DMS153 treated with DMSO at 0.1 percent for 48 hours (cell line): ENCODE measurements around the gene SLC6A9.

ENCODE experiments used
- DNase-seq: peaks from one replicate; lab custom pipeline; 2025; ENCODE audit not compliant: unreplicated experiment; lab: John Stamatoyannopoulos, UW

SLC6A9 gene

DNA sequence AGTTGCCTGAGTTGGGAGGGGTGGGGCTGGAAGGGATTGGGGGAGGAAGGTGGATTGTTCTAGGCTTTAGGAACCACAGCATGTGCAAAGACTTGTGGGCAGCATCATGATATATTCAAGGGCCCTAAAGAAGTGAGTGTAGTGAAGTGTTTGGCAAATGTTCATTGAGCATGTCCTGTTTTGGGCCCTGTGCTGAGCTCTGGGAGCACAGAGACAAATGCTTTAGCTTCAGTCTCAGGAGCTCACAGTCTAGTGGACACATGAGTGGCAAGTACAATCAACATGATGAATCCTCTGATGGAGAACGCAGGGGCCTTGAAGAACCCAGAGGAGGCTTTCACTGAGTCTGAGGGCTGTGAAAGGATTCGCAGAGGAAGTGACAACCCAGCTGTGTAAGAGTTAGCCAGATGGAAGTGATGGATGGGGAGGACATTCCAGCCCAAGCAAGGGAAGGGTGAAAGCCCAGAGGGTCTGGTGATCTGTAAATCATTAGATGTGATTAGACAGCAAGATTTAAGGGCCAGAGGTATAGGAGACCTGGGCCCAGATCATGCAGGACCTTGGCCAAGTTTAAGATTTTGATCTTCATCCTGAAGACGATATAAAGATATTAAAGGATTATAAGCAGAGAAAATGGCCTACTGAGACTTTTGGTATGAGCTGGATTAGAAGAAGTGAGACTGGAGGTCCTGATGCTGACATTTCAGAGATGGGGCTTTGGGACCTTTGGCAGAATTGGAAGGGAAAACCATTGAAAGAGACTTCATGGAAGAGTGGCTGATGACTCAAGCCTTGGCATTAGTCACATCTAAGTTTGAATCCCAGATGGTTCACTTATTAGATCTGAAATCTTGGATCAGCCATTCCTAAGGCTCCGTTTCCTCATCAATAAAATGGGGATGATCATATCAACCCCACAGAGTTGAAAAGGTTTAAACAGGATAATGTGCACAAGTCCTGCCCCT lies 80.0 kb downstream of the SLC6A9 start:
- no peak for DNase-seq

DNA sequence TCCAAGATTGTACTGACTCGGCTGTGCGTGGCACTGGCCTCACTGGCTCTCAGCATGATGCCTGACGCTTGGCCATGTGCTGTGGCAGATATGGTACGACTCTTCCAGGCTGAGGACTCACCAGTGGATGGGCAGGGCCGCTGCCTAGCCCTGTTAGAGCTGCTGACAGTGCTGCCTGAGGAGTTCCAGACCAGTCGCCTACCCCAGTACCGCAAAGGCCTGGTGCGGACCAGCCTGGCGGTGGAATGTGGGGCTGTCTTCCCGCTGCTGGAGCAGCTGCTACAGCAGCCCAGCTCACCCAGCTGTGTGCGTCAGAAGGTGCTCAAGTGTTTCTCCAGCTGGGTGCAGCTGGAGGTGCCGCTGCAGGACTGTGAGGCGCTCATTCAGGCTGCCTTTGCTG lies 81.6 kb downstream of the SLC6A9 start:
- no peak for DNase-seq

DNA sequence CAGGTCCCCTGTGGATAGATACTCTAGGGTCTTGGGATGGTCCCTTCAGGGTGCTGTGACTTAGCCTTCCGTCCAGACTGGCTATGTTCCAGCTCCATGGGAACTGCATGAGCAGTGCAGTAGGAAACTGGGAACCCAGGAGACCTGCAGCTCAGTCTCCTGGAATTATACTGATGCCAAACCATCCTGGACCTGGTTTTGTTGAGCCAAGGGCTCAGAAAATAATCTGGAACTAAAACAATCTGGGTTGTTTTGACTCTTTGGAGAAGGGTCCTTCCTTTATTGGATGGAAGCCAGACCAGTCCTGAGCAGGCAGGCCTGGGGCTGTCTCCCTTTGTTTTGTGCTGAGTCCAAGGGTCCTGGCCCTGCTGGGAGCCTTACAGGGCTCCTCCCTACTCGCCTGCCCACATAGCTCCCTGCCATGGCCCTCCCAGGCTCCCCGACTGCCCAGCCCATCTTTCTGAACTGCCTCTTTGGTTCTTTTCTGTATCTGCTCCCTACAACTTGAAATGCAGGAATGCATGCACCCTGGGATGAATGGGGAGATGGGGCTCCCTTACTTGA lies 83.3 kb downstream of the SLC6A9 start:
- no peak for DNase-seq

DNA sequence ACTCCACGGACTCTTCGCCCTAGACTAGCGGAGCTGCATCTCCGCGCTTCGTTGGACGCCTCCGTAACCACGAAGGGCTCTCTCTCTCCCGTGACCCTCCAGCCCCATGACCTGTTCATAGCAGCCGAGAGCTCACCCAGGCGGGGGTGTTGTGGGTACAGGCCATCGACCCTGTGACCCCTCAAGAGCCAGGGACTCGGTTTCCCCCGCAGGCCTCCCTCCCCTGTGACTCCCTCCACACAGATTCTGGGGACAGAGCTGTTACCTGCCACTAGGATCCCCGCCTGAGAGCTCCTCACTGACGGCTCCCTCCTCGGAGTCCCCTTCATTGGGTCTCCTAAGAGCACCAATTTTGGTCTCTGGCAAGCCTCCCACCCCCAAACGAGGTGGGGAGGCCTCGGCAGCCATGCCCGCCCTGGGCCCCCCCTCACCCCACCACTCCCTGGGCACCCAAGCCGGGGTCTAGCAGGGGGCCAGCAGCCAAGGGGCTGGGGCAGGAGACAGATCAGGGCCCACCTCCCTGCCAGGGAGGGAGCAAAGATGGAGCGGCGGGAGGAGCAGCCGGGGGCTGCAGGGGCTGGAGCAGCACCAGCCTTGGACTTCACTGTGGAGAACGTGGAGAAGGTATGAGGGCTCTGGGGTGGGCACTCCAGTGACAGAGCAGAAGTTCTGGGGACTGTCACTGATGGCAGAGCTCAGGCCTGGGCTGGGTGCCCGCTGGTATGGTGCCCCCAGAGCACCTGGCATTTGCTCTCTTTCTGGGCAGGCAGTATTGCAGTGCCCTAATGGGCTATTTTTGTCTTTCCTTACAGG lies 84.0 kb downstream of the SLC6A9 start:
- no peak for DNase-seq
